Nephron progenitor cell (in vitro differentiated cells): ENCODE data around the gene ATG7.
A peak's percentile ranks its signal among the peaks of the same experiment; 100 is the strongest.

Experiments
- DNase-seq: peaks from one replicate; pipeline ENCODE4 v3.0.0; 2021
- H3K27ac Mint-ChIP-seq: 2 replicates; pipeline ENCODE4 v1.8.0; 2021; ENCODE audit warnings: mild to moderate bottlenecking, moderate library complexity, mixed read lengths
- H3K27me3 Mint-ChIP-seq: 2 replicates; pipeline ENCODE4 v1.8.0; 2021; ENCODE audit warnings: mild to moderate bottlenecking, low read depth, mixed read lengths; ENCODE audit not compliant: poor library complexity
- H3K36me3 Mint-ChIP-seq: 2 replicates; pipeline ENCODE4 v1.8.0; 2021; ENCODE audit warnings: low read depth, mixed read lengths
- H3K4me1 Mint-ChIP-seq: 2 replicates; pipeline ENCODE4 v1.8.0; 2021; ENCODE audit warnings: mixed read lengths
- H3K4me3 Mint-ChIP-seq: 2 replicates; pipeline ENCODE4 v1.8.0; 2021; ENCODE audit warnings: mild to moderate bottlenecking, moderate library complexity, mixed read lengths
- H3K9me3 Mint-ChIP-seq: 2 replicates; pipeline ENCODE4 v1.8.0; 2021; ENCODE audit warnings: mild to moderate bottlenecking, moderate library complexity, mixed read lengths
- CTCF ChIP-seq: fragments of 200-600 bp; sonication (generic); IDR thresholded peaks from 2 replicates; pipeline ENCODE4 v1.5.0; 2021; ENCODE audit warnings: antibody characterized with exemption

The ATG7 gene

GRCh38 chr3:11258958-11259357 lies 13.2 kb upstream of the ATG7 start:
- H3K36me3 Mint-ChIP-seq: no peaks in the 10 kb centered on the region
- peaks cover 59% of the 10 kb centered on the region for H3K27me3 Mint-ChIP-seq
- H3K9me3 Mint-ChIP-seq: no peaks in the 10 kb centered on the region
- DNase-seq: no peak
- H3K4me1 Mint-ChIP-seq: no peaks in the 10 kb centered on the region
- H3K4me3 Mint-ChIP-seq: no peak overlapping the region
- no peak overlapping the region for H3K27ac Mint-ChIP-seq
- TF ChIP-seq CTCF: no peak

GRCh38 chr3:11260460-11260859 lies 11.7 kb upstream of the ATG7 start:
- Mint-ChIP-seq H3K27ac (no peak overlapping the region), H3K4me1 (no peaks in the 10 kb centered on the region), H3K36me3 (no peaks in the 10 kb centered on the region), H3K9me3 (no peaks in the 10 kb centered on the region), H3K27me3 (peaks cover 65% of the 10 kb centered on the region), H3K4me3 (no peak overlapping the region)
- no peak for DNase-seq
- no peak for TF ChIP-seq CTCF

- H3K9me3 Mint-ChIP-seq: no peaks in the 10 kb centered on the region
- H3K4me3 Mint-ChIP-seq: no peak overlapping the region
- no peak for TF ChIP-seq CTCF
- no peak overlapping the region for H3K27ac Mint-ChIP-seq
- H3K36me3 Mint-ChIP-seq: no peaks in the 10 kb centered on the region
- H3K4me1 Mint-ChIP-seq: peaks cover 16% of the 10 kb centered on the region
- peaks cover 54% of the 10 kb centered on the region for H3K27me3 Mint-ChIP-seq
- no peak for DNase-seq
These were observed 3.2 kb upstream of the ATG7 start for GRCh38 chr3:11269007-11269406.

GRCh38 chr3:11272906-11273574 lies 843 bp downstream of the ATG7 start:
- H3K36me3 Mint-ChIP-seq: peaks cover 11% of the 10 kb centered on the region
- H3K4me1 Mint-ChIP-seq: peaks cover 18% of the 10 kb centered on the region
- no peak for DNase-seq
- H3K9me3 Mint-ChIP-seq: peaks cover 8% of the 10 kb centered on the region
- peaks cover 27% of the 10 kb centered on the region for H3K27me3 Mint-ChIP-seq
- TF ChIP-seq CTCF: no peak
- H3K27ac Mint-ChIP-seq: peak overlapping the region; percentile 98
- peak overlapping the region; percentile 95 for H3K4me3 Mint-ChIP-seq

GRCh38 chr3:11273891-11274291 lies 1.7 kb downstream of the ATG7 start:
- no peak overlapping the region for H3K27ac Mint-ChIP-seq
- no peak for TF ChIP-seq CTCF
- peaks cover 8% of the 10 kb centered on the region for H3K9me3 Mint-ChIP-seq
- H3K27me3 Mint-ChIP-seq: peaks cover 20% of the 10 kb centered on the region
- H3K4me1 Mint-ChIP-seq: peaks cover 18% of the 10 kb centered on the region
- H3K4me3 Mint-ChIP-seq: peak overlapping the region; percentile 95
- no peak for DNase-seq
- H3K36me3 Mint-ChIP-seq: peaks cover 17% of the 10 kb centered on the region

GRCh38 chr3:11274566-11275142 lies 2.5 kb downstream of the ATG7 start:
- no peak overlapping the region for H3K27ac Mint-ChIP-seq
- H3K27me3 Mint-ChIP-seq: peaks cover 14% of the 10 kb centered on the region
- no peak for DNase-seq
- peaks cover 18% of the 10 kb centered on the region for H3K4me1 Mint-ChIP-seq
- H3K4me3 Mint-ChIP-seq: peak overlapping the region; percentile 40
- peaks cover 18% of the 10 kb centered on the region for H3K36me3 Mint-ChIP-seq
- H3K9me3 Mint-ChIP-seq: peaks cover 8% of the 10 kb centered on the region
- no peak for TF ChIP-seq CTCF
